Hepatocyte (in vitro differentiated cells): ENCODE measurements around the gene PRPSAP1. TPM values are rescaled to one million over a fixed set of nuclear protein-coding genes. Genes with fewer than 3 reads are reported as not detected.

Source experiments
- DNase-seq: peaks from one replicate; pipeline ENCODE4 v3.0.0-alpha.2; 2016; ENCODE audit warnings: low spot score
- H2AFZ ChIP-seq: fragments of 200-600 bp; sonication (generic); 2 replicates; pipeline ENCODE4 v1.6.0; 2016; ENCODE audit warnings: antibody characterized with exemption, mild to moderate bottlenecking
- H3K27ac ChIP-seq: fragments of 200-600 bp; sonication (generic); 2 replicates; pipeline ENCODE4 v1.5.1; 2016; ENCODE audit warnings: mild to moderate bottlenecking
- H3K27me3 ChIP-seq: fragments of 200-600 bp; sonication (generic); 2 replicates; pipeline ENCODE4 v1.6.1; 2016
- H3K36me3 ChIP-seq: fragments of 200-600 bp; sonication (generic); replicated peaks from 2 replicates; pipeline ENCODE4 v1.5.1; 2016; ENCODE audit warnings: low read depth; ENCODE audit not compliant: insufficient read depth
- H3K4me1 ChIP-seq: fragments of 200-600 bp; sonication (generic); 2 replicates; pipeline ENCODE4 v1.5.1; 2016; ENCODE audit warnings: mild to moderate bottlenecking, moderate library complexity; ENCODE audit not compliant: insufficient read depth
- H3K4me2 ChIP-seq: fragments of 200-600 bp; sonication (generic); 2 replicates; pipeline ENCODE4 v1.6.0; 2016
- H3K4me3 ChIP-seq: fragments of 200-600 bp; sonication (generic); 2 replicates; pipeline ENCODE4 v1.5.1; 2016; ENCODE audit warnings: mild to moderate bottlenecking
- H3K79me2 ChIP-seq: fragments of 200-600 bp; sonication (generic); 2 replicates; pipeline ENCODE4 v1.6.0; 2017; ENCODE audit warnings: mild to moderate bottlenecking
- H3K9me2 ChIP-seq: fragments of 200-600 bp; sonication (generic); replicated peaks from 2 replicates; pipeline ENCODE4 v1.6.0; 2017; ENCODE audit warnings: mild to moderate bottlenecking; ENCODE audit not compliant: insufficient read depth
- H3K9me3 ChIP-seq: fragments of 200-600 bp; sonication (generic); 2 replicates; pipeline ENCODE4 v1.5.1; 2016; ENCODE audit warnings: low read depth, mild to moderate bottlenecking
- H4K20me1 ChIP-seq: fragments of 200-600 bp; sonication (generic); 2 replicates; pipeline ENCODE4 v1.6.0; 2016; ENCODE audit warnings: mild to moderate bottlenecking; ENCODE audit not compliant: insufficient read depth, poor library complexity, severe bottlenecking
- CTCF ChIP-seq: fragments of 200-600 bp; sonication (generic); IDR thresholded peaks from 2 replicates; pipeline ENCODE4 v1.5.1; 2016; ENCODE audit warnings: antibody characterized with exemption, mild to moderate bottlenecking; ENCODE audit not compliant: poor library complexity
- EZH2 ChIP-seq: fragments of 200-600 bp; sonication (generic); IDR thresholded peaks from 2 replicates; pipeline ENCODE4 v1.6.1; 2016; ENCODE audit warnings: antibody characterized with exemption, mild to moderate bottlenecking, borderline replicate concordance
- EZH2phosphoT487 ChIP-seq: fragments of 200-600 bp; sonication (generic); IDR thresholded peaks from one replicate; pipeline ENCODE4 v1.6.1; 2018; ENCODE audit warnings: antibody characterized with exemption, mild to moderate bottlenecking, low read depth, moderate library complexity; ENCODE audit not compliant: unreplicated experiment, severe bottlenecking
- WGBS: methylation state at CpG from one replicate; pipeline ENCODE4 v1.1.6; 2016; ENCODE audit warnings: low lambda C conversion rate; ENCODE audit errors: missing lambda C conversion rate; 5-methylcytosine and 5-hydroxymethylcytosine counted together
- polyA plus RNA-seq: library from polyadenylated mRNA; unstranded; fragments of >200 nt; fragmentation: Nextera tagmentation; extraction: Ambion mirVana; gene quantifications from 2 replicates; pipeline ENCODE4 v1.2.1, GENCODE V29; 2016
- total RNA-seq: library from RNA; depleted of rRNA; stranded (reverse); fragments of >200 nt; gene quantifications from 2 replicates; pipeline ENCODE4 v1.2.3, GENCODE V29; 2014

The PRPSAP1 gene
- total and polyA plus RNA-seq, 2 experiments from 2014 or later: 61.8 to 62.3 TPM

- Histone ChIP-seq H3K4me3 (no peak overlapping the region), H3K9me3 (no peaks in the 10 kb centered on the region), H3K36me3 (no peaks in the 10 kb centered on the region), H3K9me2 (no peaks in the 10 kb centered on the region), H2AFZ (no peak overlapping the region), H3K4me2 (no peak overlapping the region), H4K20me1 (peaks cover 3% of the 10 kb centered on the region), H3K79me2 (peaks cover 13% of the 10 kb centered on the region), H3K27me3 (no peaks in the 10 kb centered on the region), H3K4me1 (no peaks in the 10 kb centered on the region), H3K27ac (no peak overlapping the region)
- TF ChIP-seq EZH2phosphoT487: no peak
- no peak for TF ChIP-seq CTCF
- no peak for TF ChIP-seq EZH2
- WGBS: 70% methylated on average over 2 of the region's 2 CpGs
- no peak for DNase-seq
Observed at GRCh38 chr17:76331083-76331482, 22.6 kb downstream of the PRPSAP1 start.

GRCh38 chr17:76329664-76330063 lies 24.1 kb downstream of the PRPSAP1 start:
- Histone ChIP-seq H3K27me3 (no peaks in the 10 kb centered on the region), H2AFZ (no peak overlapping the region), H4K20me1 (peaks cover 3% of the 10 kb centered on the region), H3K27ac (no peak overlapping the region), H3K9me2 (no peaks in the 10 kb centered on the region), H3K4me3 (no peak overlapping the region), H3K79me2 (peaks cover 6% of the 10 kb centered on the region), H3K9me3 (no peaks in the 10 kb centered on the region), H3K36me3 (no peaks in the 10 kb centered on the region), H3K4me2 (no peak overlapping the region), H3K4me1 (no peaks in the 10 kb centered on the region)
- no peak for TF ChIP-seq EZH2
- no peak for TF ChIP-seq CTCF
- TF ChIP-seq EZH2phosphoT487: no peak
- 93% methylated on average over 8 of the region's 8 CpGs for WGBS
- DNase-seq: no peak

- H3K27me3 ChIP-seq: no peaks in the 10 kb centered on the region
- WGBS: 99% methylated on average over 6 of the region's 6 CpGs
- no peak overlapping the region for H3K4me2 ChIP-seq
- no peaks in the 10 kb centered on the region for H3K9me2 ChIP-seq
- H3K27ac ChIP-seq: no peak overlapping the region
- no peaks in the 10 kb centered on the region for H3K36me3 ChIP-seq
- H3K4me1 ChIP-seq: no peaks in the 10 kb centered on the region
- no peaks in the 10 kb centered on the region for H3K9me3 ChIP-seq
- no peaks in the 10 kb centered on the region for H4K20me1 ChIP-seq
- no peak overlapping the region for H3K4me3 ChIP-seq
- no peak overlapping the region for H2AFZ ChIP-seq
- H3K79me2 ChIP-seq: no peaks in the 10 kb centered on the region
- DNase-seq: no peak
- no peak for TF ChIP-seq CTCF
- TF ChIP-seq EZH2phosphoT487: no peak
- no peak for TF ChIP-seq EZH2
Observed at GRCh38 chr17:76327696-76328095, 26.0 kb downstream of the PRPSAP1 start.

GRCh38 chr17:76326306-76326705 lies 27.4 kb downstream of the PRPSAP1 start:
- Histone ChIP-seq H3K36me3 (no peaks in the 10 kb centered on the region), H3K4me2 (no peak overlapping the region), H3K27me3 (no peaks in the 10 kb centered on the region), H3K9me3 (no peaks in the 10 kb centered on the region), H4K20me1 (no peaks in the 10 kb centered on the region), H3K27ac (no peak overlapping the region), H3K4me1 (no peaks in the 10 kb centered on the region), H3K4me3 (no peak overlapping the region), H2AFZ (no peak overlapping the region), H3K79me2 (no peaks in the 10 kb centered on the region), H3K9me2 (no peaks in the 10 kb centered on the region)
- no peak for DNase-seq
- WGBS: 95% methylated on average over 1 of the region's 1 CpG
- TF ChIP-seq EZH2: no peak
- TF ChIP-seq EZH2phosphoT487: no peak
- no peak for TF ChIP-seq CTCF
